Right ventricle myocardium superior (tissue), 1 donor: ENCODE measurements around the gene ARAP2. TPM values are rescaled to one million over a fixed set of nuclear protein-coding genes. Genes with fewer than 3 reads are reported as not detected.

Source experiments
- ATAC-seq: fragments of 200-7000 bp; cut with Tn5 transposase; one replicate; pipeline ENCODE4 v1.9.1; 2020; ENCODE audit warnings: mild to moderate bottlenecking; ENCODE audit not compliant: poor library complexity
- DNase-seq: peaks from one replicate; pipeline ENCODE4 v3.0.0-alpha.2; 2020
- intact Hi-C: fragments of 100-400 bp; cut with DNase I; formaldehyde crosslinking; loops from one replicate; pipeline ENCODE4 v1.11.2; 2022
- total RNA-seq: library from RNA; stranded (reverse); fragmentation: NEBNext Ultra II Directional; extraction: Animal tissue kit (Norgen Biotek cat#: 25700); gene quantifications from one replicate; pipeline ENCODE4 v1.2.1, GENCODE V29; 2021
- donor health status: DM: no; HTN: yes; CAD: no; lungs with severe emphysema.

Gene ARAP2
- total RNA-seq, 1 donor from 2014 or later: 2.4 TPM

DNA sequence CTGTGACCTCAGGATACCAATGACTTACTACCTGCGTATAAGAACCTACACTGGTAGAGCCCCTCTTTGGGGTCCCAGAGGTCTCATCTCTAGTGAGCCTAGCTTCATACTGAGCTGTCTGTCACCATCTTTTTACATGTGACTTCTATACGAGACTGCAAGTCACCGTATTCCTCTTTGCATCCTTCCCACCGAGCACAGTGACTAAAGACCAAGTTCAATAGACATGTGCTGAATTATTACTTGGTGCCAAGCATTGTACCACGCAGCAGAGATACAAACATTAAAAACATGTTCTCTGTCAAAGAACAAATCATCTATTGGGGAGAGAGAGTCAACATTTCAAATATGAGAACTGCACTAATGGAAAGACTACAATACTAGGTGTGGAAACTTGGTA lies 16.4 kb downstream of the ARAP2 start:
- ATAC-seq: no peak
- intact Hi-C loops: no loop called here

GRCh38 chr4:36226430-36227227 lies 17.7 kb downstream of the ARAP2 start:
- DNase-seq (no peak), ATAC-seq (no peak)
- intact Hi-C loops: no loop called here

More for the DNA sequence above, 16.4 kb downstream of the ARAP2 start:
- no peak for DNase-seq

GRCh38 chr4:36224972-36225903 lies 19.1 kb downstream of the ARAP2 start:
- ATAC-seq: no peak
- DNase-seq: no peak
- intact Hi-C loops: no loop called here

- DNase-seq (no peak), ATAC-seq (no peak)
- intact Hi-C loops: no loop called here
Observed at GRCh38 chr4:36222702-36223101, 21.6 kb downstream of the ARAP2 start.

DNA sequence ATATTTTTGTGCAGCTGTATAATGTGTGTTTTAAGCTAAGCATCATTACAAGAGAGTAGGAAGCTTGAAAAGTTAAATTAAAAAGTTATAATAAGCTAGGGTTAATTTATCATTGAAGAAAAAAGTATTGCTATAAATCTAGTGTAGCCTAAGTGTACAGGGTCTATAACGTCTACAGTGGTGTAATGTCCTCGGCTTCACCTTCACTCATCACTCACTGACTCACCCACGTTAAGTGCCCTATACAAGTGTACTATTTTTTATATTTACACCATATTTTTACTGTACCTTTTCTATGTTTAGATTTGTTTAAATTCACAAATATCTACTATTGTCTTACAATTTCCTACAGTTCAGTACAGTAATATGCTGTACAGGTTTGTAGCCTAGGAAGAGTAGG lies 23.5 kb downstream of the ARAP2 start:
- intact Hi-C loops: no loop called here
- DNase-seq: no peak
- ATAC-seq: no peak

DNA sequence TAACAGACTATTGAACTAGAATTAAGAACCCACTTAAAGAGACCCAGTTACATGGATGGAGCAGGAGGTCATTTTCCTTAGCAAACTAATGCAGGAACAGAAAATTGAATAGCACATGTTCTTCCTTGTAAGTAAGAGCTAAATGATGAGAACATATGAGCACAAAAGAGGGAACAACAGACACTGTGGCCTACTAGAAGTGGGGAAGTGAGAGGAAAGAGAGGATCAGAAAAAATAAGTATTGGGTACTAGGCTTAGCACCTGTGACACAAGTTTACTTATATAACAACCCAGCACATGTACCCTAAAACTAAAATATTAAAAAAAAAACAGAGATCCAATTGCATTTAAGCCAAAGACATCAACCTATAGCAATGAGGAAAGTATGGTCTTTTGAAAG lies 26.2 kb downstream of the ARAP2 start:
- ATAC-seq (no peak), DNase-seq (no peak)
- intact Hi-C loops: no loop called here

- intact Hi-C loops: no loop called here
- DNase-seq (no peak), ATAC-seq (no peak)
Observed at GRCh38 chr4:36215627-36216026, 28.7 kb downstream of the ARAP2 start.

- ATAC-seq (no peak), DNase-seq (no peak)
- intact Hi-C loops: no loop called here
Observed at GRCh38 chr4:36214735-36215485, 29.4 kb downstream of the ARAP2 start.

DNA sequence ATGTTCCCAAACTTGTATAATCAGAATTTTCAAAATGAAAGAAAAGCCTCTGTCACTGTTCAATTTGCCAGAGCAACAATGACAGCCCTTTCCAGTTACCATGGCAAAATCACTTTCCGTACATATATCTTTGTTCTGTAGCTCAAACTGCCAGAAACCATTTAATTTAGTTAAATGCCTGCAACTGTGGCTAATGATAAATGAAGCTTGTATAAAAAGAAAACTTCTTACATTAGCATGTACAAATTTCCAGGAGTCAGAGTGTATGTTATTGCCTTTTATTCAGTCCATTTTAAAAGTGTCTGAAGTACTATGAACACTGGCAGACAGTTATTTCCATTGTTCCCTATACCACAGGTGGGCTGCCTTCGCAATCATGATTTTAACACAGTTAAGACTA lies 30.3 kb downstream of the ARAP2 start:
- ATAC-seq (no peak), DNase-seq (no peak)
- intact Hi-C loops: no loop called here

DNA sequence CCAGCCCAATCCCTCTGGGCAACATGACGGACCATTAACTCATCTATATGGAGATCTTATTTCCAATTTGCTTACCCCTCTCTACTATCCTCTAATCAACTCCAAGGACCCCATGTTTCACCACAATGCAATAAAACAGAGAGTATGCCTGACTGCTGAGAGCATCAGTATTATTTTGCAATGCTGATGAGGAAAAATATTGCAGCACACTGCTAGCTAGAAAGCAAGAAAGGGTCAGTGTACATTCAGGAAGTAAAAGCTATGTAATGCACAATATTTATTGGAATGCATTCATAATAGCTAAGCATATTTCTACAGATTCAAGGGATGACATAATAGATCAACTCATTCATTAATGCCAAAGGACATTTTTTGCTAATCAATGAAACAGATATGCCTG lies 33.2 kb downstream of the ARAP2 start:
- intact Hi-C loops: no loop called here
- DNase-seq (no peak), ATAC-seq (no peak)

DNA sequence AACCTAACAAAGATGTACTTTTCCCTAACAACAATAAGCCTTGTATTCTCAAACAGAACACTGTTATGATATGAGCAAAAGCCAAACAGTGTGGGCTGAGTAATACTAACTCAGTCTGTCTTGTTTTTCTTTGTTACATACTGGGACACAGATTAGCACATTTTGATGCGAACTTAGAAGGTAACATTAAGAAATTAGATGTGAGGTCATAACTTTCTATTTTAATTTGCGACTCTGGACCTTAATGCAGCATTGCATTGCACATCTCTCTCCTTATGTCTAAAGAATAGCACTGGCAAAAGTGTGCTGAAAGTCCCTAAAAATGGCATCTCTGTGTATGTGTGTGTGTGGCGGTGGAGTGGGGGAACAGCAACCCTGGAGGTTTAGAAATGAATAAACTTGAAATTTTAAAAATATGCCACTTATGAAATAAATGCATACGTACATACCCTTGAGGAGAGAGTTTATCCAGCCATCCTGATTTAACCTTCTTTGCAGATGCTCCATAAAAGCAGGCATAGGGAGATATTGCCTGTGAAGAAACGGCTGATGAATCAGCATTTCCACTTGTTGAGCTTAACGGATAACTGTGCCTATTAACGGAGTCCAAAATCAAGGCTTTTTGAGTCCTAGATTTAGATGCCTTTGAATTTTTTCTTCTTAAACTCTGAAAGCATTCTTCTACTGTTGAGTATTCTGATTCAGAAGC lies 34.2 kb downstream of the ARAP2 start:
- intact Hi-C loops: no loop called here
- DNase-seq (no peak), ATAC-seq (no peak)

DNA sequence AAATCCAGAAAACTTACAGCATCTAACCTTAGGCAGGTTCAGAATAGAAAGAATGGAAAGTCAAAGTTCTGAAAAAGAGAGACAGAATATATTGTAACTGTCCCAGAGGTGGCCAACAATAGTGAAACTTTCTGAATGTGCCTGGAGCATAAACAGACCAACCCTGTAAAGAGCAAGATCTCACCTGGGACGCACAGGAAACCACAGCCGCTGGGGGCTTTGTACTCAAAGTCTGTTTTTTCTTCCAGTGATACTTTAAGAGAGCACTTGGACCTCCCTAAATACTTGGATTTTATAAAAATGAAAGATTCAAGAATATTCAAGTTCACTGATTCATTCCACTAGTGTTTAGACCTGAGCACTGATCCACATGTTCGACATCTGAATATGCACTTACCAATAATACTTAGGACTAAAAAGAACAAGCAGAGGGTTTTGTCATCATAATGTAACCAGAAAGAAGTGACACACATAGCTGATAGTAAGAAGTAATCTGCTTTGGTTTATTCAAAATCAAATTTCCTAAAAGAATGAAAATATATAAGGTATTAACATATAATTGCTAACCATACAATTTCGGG lies 35.3 kb downstream of the ARAP2 start:
- DNase-seq (no peak), ATAC-seq (no peak)
- intact Hi-C loops: no loop called here

DNA sequence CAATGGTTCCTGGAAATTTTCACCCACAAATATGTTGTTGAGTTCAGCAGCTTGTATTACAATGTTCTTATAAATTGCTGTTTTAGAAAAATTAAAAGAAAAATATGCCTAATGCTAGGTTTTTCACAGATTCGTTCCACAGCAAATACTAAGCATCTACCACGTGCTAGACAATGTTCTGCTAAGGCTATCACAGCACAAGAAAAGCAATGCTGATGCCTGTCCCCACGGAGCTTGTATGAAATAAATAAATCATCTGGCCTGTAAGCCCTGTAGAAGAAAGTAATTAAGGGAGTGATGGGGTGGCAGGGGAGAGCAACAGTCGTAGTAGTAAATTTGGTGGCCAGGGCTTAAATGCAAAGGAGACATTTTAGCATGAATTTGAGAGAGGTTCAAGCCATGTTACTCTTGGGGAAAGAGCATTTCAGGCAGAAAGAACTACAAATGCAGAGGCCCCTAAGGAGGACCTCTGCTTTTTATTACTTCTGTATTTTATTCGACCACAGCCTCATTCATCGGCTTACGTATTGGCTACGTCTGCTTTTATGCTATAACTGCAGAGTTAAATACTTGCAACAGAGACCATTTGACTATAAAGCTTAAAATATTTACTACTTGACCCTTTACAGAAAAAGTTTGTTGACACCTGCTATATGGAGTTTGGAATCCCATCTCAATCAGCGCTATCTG lies 36.3 kb downstream of the ARAP2 start:
- ATAC-seq: no peak
- intact Hi-C loops: no loop called here
- no peak for DNase-seq

DNA sequence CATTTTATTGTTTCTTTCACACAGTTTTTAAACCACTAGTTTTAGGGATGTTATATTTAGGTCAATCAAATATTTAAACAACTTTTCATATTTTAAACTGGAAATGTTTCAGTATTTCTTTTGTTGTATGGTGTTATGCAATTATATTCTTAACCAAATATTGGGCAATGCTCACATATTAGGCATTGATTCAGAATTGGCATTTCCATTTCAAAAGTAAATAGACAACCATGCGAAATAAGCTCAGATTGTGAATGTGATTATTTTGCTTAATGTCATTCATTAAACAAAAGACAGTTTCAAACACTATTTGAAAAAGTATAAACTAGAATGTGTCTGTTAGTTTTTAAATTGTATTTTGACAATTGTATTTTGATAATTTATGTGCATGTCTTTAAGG lies 36.9 kb downstream of the ARAP2 start:
- intact Hi-C loops: no loop called here
- ATAC-seq (no peak), DNase-seq (no peak)

GRCh38 chr4:36206603-36207311 lies 37.6 kb downstream of the ARAP2 start:
- intact Hi-C loops: no loop called here
- DNase-seq (no peak), ATAC-seq (no peak)

- no peak for DNase-seq
- intact Hi-C loops: no loop called here
- ATAC-seq: no peak
Observed at GRCh38 chr4:36206012-36206411, 38.3 kb downstream of the ARAP2 start.

DNA sequence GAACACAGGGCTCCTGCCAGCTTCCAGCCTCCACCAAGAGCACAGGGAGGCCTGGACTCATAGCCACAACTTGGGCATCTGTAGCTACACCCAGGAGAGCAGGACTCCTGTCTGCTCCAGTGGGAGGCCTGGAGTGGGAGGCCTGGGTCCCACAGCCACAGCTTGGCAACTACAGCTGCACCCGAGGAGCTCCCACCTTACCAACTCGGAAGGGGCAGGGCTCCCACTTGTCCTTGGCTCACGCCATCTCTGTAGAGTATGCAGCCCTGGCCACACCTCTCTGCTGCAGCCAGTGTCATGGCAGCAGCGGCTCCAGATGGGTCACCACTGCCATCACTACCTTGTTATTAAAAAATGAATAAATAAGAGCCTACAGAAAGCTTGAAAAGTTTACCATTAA lies 45.5 kb downstream of the ARAP2 start:
- ATAC-seq: no peak
- intact Hi-C loops: no loop called here
- no peak for DNase-seq
